ENCODE data around the gene PLB1.
"Not testable (repeated sequence)": the region's sequence is repeated elsewhere in the genome, so short reads cannot be mapped to it uniquely, and the experiment has no call there.

The PLB1 gene

DNA sequence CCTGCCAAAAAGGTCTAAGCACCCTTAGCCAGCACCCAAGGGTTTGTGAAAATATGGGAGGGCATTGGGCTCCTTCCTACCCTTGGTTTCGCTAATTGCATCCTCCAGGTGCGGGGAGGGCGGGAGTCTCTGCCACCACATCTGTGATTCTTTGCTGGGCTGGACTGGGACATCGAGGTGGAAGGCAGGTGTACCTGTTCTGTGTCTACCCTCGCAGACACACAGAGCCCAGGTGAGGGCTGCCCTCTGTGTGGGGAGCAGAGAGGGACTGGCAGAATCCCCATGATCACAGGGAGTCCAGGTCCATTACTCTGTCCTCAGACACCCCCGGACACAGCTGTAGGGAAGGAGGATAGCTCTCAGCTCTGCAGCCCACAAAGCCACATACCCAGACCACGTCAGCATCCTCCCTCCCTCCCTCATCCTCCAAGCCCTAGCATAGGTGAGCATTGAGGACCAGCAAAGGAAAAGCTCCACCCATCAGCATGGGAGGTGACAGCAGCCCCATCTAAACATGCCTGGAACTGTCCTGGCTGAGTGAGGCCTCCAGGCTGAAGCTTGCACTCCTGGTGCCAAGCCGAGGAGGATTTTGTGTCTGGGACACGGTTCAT, 49.8 kb downstream of the PLB1 start:
- TF ChIP-seq POLR2A (IDR thresholded peaks at IDR 0.05; ENCODE audit: low read depth, low read length), result no peak
- no peak for DNase-seq (ENCODE audit: insufficient read length, low spot score)
- FAIRE-seq, result no peak

DNA sequence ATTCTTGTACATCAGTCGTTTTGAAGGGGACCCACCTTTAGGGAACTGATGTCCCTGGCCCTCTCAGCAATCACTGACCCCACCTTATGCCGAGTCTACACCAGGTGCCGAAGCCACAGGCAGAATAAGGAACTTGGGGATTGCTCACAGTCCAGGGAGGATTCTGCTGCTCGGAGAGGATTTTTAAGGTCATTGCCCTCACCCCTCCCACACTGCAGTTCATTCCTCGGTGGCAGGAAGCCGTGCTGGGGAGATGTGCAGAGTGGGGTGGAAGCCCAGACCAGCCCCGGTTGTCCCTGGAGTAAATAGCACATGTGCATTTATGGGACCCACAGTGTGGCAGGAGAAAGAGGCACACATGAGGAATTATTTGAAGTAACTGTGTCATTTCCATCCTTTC, 50.4 kb downstream of the PLB1 start:
- no peak for FAIRE-seq

DNA sequence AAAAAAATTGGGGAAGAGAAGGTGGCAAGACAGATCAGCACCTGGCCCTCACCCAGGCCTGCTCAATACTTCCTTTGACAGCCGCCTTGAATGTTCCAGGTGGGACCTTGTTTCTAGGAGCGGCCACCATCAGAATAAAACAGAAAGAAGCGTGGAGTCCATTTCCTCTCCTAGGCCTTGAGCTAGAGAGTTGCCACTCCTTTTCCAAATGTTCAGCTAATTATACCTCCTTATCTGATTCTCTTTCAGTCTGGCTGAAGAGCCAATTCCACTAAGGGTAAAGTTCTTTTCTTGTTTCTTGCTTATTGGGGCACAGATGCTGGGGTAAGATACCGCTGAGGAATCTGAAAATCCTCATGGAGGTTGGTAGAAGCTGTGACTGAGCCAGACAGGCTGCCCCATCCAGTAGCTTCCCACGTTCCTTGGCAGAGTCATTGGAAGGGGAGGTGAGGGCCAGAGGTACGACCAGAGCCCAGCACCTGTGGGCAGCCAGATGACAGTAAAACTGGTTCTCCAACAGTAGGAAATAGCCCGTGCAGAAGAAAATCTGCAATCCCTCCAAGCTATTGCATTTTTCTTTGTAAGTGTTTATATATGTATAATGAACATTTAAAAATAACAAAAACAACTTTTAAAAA, 51.5 kb downstream of the PLB1 start:
- no peak for FAIRE-seq
- TF ChIP-seq POLR2A (IDR thresholded peaks at IDR 0.05; ENCODE audit: low read depth, low read length), result no peak
- no peak for DNase-seq (ENCODE audit: insufficient read length, low spot score)

More for the DNA sequence above, 50.4 kb downstream of the PLB1 start:
- no peak for DNase-seq (ENCODE audit: insufficient read length, low spot score)
- no peak for TF ChIP-seq POLR2A (IDR thresholded peaks at IDR 0.05; ENCODE audit: low read depth, low read length)

DNA sequence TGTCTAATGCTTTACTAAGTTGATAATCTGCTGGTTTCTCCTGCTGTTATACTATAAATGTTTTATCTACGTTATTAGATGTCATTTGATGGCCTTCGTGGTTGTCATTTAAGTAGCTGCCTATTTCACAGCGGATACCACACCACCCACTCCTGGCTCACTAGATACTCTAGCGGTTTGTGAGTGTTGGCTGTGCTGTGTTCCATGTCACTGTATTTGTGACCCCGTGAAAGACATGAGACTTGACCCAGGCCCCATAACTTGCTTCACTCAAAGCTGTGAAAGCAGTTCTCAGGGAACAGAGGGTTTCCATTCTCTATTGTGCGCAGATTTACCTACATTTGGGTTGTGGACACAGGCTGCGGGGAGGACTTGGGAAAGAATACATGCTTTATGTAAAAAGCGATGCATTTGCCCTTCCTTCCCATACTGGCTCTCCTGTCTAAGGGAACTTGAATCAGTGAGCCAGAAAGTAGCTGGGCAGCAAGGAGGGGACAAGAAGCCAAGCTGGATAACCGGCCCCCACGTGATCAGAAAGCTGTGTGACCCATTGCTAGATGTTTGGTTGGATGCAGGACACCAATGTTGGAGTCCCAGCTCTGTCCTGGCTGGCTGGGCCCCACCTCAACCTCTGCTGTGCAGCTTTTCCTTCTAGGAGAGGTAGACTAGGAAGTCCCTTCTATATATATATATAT, 52.2 kb downstream of the PLB1 start:
- FAIRE-seq (no peak), DNase-seq (ENCODE audit: insufficient read length, low spot score) (no peak)
- TF ChIP-seq POLR2A (IDR thresholded peaks at IDR 0.05; ENCODE audit: low read depth, low read length), result no peak

DNA sequence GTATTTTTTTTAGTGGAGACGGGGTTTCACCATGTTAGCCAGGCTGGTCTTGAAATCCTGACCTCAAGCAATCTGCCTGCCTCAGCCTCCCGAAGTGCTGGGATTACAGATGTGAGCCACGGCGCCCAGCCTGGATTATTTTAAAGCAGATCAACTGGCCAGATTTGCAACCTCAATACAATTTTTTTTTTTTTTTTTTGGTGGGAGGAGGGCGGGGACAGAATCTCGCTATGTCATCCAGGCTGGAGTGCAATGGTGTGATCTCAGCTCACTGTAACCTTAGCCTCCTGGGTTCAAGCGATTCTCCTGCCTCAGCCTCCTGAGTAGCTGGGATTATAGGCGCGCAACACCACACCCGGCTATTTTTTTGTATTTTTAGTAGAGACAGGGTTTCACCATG, 54.5 kb downstream of the PLB1 start:
- not testable (repeated sequence) for DNase-seq (ENCODE audit: insufficient read length, low spot score); FAIRE-seq

DNA sequence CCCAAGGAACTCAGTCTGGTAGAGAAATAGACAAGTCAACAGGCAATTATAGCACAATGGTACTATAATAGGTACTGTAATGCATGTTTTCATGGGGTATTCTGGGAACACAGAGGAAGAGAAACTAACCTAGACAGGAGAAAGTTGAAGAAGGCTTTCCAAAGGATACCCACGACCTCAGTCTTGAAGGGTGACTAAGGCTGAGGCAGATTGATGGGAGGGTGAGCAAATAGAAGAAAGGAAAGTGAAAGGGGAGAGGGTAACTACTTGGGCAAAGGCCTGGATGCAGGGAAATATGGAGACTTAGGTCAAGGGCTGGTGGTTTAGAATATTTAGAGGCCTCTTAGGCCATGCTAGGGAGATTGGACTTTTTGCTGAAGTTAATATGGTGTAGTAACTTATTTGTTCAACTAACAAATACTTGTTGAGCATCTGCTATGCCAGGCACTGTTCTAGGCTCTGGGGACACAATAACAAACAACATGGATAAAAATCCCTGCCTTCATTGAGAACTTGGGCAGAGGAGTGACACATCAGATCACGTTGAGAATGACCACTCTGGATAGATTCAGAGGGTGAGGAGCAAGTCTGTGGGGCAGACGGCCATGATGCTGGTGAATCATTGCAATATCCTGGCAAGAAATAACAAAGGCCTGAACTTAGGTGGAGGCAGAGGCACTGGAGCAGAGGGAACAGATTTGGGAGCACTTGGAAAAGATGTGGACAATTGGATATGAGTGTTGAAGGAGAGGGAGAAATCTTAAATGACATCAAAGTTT, 56.4 kb downstream of the PLB1 start:
- peak; percentile 48 for DNase-seq (ENCODE audit: insufficient read length, low spot score)
- TF ChIP-seq POLR2A (IDR thresholded peaks at IDR 0.05; ENCODE audit: low read depth, low read length), result no peak
- no peak for FAIRE-seq

DNA sequence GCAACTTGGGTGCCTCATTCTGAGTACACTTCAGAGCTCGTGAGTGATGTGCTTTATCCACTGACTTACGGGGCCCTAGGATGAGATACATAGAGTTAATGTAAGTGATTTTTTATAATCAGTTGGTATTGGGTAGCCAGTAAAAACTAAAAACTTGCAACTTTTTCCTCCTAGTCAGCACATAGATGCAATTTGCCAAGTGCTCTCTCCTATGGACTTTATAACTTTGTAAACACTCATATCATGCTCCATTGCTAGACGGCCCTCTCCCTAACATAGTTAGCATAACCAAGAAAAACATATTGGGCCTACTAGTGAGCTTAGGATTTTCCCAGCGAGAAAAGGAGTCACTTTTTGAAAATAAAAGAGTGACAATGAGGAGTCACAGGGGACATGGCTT, 60.4 kb downstream of the PLB1 start:
- TF ChIP-seq POLR2A (IDR thresholded peaks at IDR 0.05; ENCODE audit: low read depth, low read length), result no peak
- no peak for DNase-seq (ENCODE audit: insufficient read length, low spot score)
- no peak for FAIRE-seq

DNA sequence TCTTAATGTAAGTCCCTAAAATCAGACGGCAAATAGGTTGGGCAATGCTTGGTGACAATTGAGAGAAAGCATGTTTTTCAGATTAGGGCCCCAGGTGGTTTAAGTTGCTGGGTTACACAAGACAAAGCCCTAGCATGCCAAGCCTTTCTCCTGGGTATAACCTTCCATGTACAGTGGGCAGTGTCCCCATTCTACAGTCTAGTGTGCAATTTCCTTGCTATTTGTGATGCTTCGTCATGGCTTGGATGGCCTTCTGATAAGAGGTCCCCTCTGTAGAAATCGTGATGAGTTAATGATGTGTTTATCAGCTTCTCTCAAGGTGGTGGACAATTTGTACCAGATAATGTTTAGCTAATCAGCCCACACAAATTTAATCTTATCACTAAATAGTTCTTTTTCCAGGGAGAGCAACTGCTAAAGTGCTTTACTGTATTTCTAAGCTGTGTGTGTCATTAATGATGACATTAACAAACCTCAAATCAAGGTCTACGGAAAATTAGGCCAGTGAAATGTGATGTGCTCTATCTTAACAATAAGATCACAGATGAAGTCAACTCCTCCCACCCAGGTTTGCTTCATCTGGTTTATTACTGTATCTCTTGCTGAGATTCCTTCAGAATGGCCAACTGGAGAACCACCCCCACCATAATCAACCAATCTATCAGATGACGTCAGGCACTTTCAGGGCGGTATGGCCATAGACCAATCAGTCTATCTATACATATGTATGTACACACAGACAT, 61.7 kb downstream of the PLB1 start:
- DNase-seq (ENCODE audit: insufficient read length, low spot score) (no peak), FAIRE-seq (no peak)
- TF ChIP-seq POLR2A (IDR thresholded peaks at IDR 0.05; ENCODE audit: low read depth, low read length), result no peak

DNA sequence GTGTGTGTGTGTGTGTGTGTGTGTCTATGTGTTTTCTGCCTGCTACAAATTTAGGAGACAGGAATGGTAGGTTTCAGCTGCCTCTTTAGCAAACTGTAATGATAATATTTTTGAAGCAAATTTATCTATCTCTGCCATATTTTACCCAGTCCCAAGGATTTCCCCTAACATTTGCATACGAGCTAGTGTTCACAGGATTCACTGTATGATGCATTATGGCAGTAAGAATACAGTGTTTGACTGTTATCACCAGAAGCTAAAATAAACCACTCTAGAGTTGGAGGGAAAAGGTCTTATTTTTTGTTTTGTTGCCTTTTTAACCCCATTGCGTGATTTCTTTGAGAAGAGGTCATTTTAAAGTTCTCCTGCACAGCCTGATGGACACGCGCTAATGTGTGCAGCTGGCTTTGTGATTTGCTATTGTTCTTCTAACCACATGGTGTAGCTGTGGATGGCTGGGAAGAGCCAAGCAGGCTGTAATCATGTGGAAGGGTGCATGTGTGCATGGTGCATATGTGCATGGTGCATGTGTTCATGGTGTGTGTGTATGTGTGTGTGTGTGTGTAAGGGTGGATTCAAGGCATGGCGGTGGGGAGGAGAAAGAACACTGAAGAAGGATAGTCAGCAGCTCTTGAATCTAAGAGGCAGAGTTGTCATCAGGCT, 62.4 kb downstream of the PLB1 start:
- no peak for TF ChIP-seq POLR2A (IDR thresholded peaks at IDR 0.05; ENCODE audit: low read depth, low read length)
- DNase-seq (ENCODE audit: insufficient read length, low spot score) (no peak), FAIRE-seq (no peak)

DNA sequence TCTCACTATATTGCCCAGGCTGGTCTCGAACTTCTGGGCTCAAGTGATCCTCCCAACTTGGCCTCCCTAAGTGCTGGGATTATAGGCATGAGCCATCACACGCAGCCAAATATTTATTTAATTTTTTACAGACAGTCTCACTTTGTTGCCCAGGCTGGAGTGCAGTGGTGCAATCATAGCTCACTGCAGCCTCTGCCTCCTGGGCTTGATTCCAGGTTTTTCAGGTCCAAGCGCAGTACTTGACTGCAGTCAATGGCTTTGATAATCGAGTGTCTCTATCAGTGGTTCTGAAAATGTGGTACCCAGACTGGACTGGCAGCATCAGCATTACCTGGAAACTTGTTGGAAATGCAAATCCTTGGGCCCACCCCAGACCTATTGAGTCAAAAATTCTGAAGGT, 63.1 kb downstream of the PLB1 start:
- no peak for FAIRE-seq
- TF ChIP-seq POLR2A (IDR thresholded peaks at IDR 0.05; ENCODE audit: low read depth, low read length), result no peak

DNA sequence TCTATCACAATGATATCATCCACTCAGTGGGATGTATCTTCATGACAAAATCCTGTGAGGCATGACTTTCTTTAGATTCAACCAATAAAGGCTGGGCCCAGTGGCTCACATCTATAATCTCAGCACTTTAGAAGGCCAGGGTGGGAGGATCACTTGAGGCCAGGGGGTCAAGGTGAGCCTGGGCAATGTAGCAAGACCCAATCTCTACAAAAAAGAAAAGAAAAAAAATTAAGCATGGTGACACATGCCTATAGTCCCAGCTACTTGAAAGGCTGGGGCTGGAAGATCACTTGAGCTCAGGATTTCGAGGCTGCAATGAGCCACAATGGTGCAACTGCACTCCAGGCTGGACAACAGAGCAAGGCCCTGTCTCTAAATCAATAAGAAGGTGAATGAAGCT, 68.0 kb downstream of the PLB1 start:
- FAIRE-seq, result no peak
- no peak for TF ChIP-seq POLR2A (IDR thresholded peaks at IDR 0.05; ENCODE audit: low read depth, low read length)
- DNase-seq (ENCODE audit: insufficient read length, low spot score), result no peak

More for the DNA sequence above, 63.1 kb downstream of the PLB1 start:
- DNase-seq (ENCODE audit: insufficient read length, low spot score), result no peak

DNA sequence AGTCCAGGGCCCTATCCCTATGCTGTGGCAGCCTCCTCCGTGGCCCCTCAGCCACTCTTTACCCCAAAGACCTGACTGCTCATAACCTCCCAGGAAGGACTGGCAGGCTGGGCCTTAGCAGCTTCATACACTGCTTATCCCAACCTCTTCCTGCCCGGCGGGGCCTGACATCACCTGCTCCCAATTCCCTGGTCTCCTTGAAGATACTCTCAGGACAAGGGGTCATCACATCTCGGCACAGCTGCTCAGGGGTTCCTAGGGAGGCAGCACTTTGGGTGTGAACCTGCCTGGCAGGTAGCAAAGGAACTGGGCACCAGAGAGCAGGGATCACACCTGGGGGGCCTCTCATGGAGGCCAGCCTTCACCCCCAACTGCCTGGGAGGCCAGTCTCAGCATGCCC, 68.5 kb downstream of the PLB1 start:
- FAIRE-seq, result no peak
- DNase-seq (ENCODE audit: insufficient read length, low spot score), result no peak
- no peak for TF ChIP-seq POLR2A (IDR thresholded peaks at IDR 0.05; ENCODE audit: low read depth, low read length)

DNA sequence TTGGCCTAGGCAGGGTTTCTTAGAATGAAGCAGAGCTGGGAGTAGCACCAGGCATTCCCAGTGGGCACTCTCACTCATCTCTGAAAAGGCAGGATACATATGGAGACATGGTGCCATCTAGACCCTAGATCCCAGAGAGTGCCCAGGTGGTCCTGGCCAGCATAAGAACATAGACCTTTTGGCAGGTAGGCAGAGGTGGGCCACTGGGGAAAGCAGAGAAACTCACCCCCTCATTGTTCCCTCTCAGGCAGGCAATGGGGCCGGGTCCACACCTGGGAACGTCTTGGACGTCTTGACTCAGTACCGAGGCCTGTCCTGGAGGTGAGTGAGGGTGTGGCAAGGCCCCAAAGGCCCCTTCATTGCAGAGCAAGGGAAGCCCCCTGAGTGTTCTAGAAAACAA, 69.2 kb downstream of the PLB1 start:
- no peak for FAIRE-seq
- DNase-seq (ENCODE audit: insufficient read length, low spot score), result no peak
- TF ChIP-seq POLR2A (IDR thresholded peaks at IDR 0.05; ENCODE audit: low read depth, low read length), result no peak
